PC-9 (cell line): ENCODE data around the gene MGRN1.

ENCODE experiments used
- CTCF ChIP-seq: fragments of 200-600 bp; sonication (generic); conservative IDR thresholded peaks from 2 replicates; pipeline ENCODE4 v1.6.1; 2017; ENCODE audit warnings: mixed run types, antibody characterized with exemption, mild to moderate bottlenecking, moderate library complexity
- EZH2 ChIP-seq: fragments of 200-600 bp; sonication (generic); IDR thresholded peaks from 2 replicates; pipeline ENCODE4 v1.8.0; 2017; ENCODE audit warnings: antibody characterized with exemption, low read depth

GRCh38 chr16:4588961-4589360 is 35.7 kb upstream of the MGRN1 start:
- TF ChIP-seq CTCF (no peak), EZH2 (no peak)
